Fibroblast of pulmonary artery (primary cell): ENCODE measurements around the gene COL8A1.
"Not testable (repeated sequence)": the region's sequence is repeated elsewhere in the genome, so short reads cannot be mapped to it uniquely, and the experiment has no call there.

ENCODE experiments used
- DNase-seq: peaks from one replicate; pipeline ENCODE4 v3.0.0-alpha.2; 2010; ENCODE audit warnings: low read depth
- H3K4me3 ChIP-seq: replicated peaks from 2 replicates; pipeline ENCODE4 v1.5.1; 2011; ENCODE audit warnings: low read depth, mild to moderate bottlenecking, control low read depth, low read length, moderate library complexity
- CTCF ChIP-seq: IDR thresholded peaks from 2 replicates; pipeline ENCODE4 v1.5.1; 2011; ENCODE audit warnings: mild to moderate bottlenecking, control low read depth, low read length, inconsistent platforms; ENCODE audit errors: missing control alignments

Gene COL8A1

DNA sequence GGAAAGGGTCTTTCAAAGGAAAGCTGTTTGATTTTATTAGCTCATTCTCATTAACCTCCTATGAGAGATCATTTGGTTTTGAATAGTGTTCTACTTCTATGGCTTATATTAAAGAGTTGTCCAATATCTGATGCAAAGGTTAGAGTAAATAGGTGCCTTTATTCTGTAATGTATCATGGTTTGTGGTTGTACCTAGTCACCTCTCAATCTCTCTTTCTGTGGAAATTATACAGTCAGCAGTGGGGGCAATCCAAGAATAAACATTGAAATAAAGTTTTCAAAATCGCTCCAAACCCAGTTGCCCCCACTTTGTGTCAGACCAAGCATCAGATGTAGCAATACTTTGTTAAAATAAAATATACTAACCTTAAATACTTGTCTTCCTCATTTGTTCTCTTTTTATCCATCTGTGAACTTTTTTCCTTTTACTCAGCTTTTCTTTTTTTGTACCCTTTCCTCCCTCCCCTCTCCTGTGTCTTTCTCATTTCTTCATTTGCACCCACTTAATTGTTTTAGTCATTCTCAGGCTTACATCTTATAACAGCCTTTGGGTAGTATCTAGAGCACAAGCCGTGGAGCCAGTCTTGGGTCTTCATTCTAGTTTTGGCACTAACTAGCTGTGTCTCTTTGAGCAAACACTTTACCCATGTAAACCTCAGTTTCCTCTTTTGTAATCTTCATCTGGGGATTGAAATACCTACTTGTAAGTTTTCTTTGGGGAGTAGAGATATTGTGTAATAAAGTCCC is 196.0 kb downstream of the COL8A1 start:
- DNase-seq: no peak
- TF ChIP-seq CTCF: no peak
- H3K4me3 ChIP-seq: no peak overlapping the region

DNA sequence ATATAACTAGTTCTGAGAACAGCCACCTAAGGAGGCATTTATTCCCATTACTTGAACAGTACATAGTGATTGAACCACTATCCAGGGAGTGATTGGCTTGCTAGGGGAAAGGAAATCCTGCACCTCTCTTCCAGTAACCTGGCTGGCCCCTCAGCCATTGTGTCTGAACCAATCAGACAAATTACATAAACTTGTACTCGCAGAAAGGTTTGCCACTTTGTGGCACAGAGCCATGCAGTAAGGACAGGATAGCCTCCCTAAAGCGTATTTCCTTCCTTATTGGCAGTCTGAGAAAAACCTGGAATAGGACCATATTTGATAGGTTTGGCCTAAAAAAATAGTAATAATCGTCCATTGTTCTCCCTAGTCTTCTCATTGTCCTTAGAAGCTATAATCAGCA is 198.3 kb downstream of the COL8A1 start:
- H3K4me3 ChIP-seq: no peak overlapping the region
- TF ChIP-seq CTCF: no peak
- no peak for DNase-seq

GRCh38 chr3:99837715-99838114 is 199.3 kb downstream of the COL8A1 start:
- TF ChIP-seq CTCF: no peak
- H3K4me3 ChIP-seq: no peak overlapping the region
- DNase-seq: no peak

DNA sequence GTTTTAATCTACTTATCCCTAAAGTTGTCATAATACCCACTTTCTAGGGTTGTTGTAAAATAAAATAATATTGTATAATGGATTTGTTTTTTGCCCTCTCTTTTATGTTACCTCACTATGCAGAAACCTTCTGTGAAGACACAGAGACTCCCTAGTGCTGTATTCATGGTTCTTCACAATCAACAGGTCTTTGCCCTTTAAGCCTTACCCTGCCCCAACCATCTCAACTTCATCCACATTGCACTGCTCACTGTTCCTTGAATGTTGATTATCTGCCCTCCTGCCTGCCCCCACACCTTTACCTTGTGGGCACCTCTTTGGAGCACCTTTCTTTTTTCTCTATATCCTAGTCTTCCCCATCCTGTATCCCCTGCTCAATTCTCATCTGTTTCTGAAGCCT is 200.4 kb downstream of the COL8A1 start:
- DNase-seq: no peak
- no peak for TF ChIP-seq CTCF
- H3K4me3 ChIP-seq: no peak overlapping the region

GRCh38 chr3:99839613-99840012 is 201.2 kb downstream of the COL8A1 start:
- no peak for TF ChIP-seq CTCF
- H3K4me3 ChIP-seq: no peak overlapping the region
- DNase-seq: no peak

DNA sequence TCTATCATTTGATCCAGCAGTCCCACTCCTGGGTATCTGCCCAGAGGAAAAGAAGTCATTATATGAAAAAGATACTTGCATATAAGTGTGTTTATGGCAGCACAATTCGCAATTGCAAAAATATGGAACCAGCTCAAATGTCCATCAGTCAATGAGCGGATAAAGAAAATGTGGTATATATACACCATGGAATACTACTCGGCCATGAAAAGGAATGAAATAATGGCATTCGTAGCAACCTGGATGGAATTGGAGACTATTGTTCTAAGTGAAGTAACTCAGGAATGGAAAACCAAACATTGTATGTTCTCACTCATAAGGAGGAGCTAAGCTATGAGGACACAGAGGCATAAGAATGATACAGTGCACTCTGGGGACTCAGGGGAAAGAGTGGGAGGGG is 203.6 kb downstream of the COL8A1 start:
- not testable (repeated sequence) for DNase-seq, H3K4me3 ChIP-seq

- peak; percentile 78 for DNase-seq
- H3K4me3 ChIP-seq: no peak overlapping the region
- peak; percentile 71 for TF ChIP-seq CTCF
Measured at GRCh38 chr3:99842826-99843589, 204.6 kb downstream of the COL8A1 start.
